ENCODE results near the gene MAP3K3. TPM values are rescaled to one million over a fixed set of nuclear protein-coding genes. Genes with fewer than 3 reads are reported as not detected.
"Not testable (repeated sequence)": the region's sequence is repeated elsewhere in the genome, so short reads cannot be mapped to it uniquely, and the experiment has no call there.

Gene MAP3K3
- total RNA-seq, 1 donor from 2014 or later = 48.8 TPM

DNA sequence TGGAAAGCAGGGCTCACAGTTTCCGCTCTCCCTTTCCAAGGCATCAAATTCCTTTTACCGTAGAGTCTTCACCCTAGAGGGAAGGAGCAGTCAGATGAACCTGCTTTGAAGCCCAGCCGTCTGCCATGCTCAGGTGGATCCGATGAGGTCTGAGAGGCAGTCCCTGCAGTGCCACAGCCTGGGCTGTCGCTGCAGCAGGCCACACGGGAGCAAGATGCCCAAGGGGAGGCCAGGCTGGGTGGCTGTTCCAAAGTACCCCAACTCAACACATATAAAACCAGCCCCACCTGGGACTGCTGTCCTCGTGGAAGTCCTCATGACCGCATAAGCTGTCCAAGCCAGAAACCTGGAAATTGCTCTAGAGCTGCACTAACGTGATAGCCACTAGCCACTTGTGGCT lies 82.6 kb downstream of the MAP3K3 start:
- no peak for DNase-seq (ENCODE audit: low spot score)

DNA sequence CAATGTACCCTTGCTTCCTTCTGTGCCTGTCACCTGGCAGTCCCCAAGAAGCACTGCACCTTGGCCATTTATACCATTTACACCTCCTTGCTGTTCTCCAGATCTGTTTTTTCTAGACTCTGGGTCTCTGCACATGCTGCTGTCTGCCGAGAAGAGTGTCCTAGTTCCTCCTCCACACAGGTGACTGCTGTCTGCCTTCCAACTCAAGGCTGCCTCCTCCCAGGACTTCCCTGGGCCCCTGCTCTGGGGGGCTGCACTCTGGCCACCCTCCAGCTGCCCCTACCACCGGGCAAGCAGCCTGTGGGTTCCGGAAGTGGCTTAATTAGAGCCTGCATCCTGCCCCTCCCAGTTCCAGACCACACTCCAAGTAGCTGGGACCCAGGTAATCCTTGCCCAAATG lies 83.4 kb downstream of the MAP3K3 start:
- no peak for DNase-seq (ENCODE audit: low spot score)

DNA sequence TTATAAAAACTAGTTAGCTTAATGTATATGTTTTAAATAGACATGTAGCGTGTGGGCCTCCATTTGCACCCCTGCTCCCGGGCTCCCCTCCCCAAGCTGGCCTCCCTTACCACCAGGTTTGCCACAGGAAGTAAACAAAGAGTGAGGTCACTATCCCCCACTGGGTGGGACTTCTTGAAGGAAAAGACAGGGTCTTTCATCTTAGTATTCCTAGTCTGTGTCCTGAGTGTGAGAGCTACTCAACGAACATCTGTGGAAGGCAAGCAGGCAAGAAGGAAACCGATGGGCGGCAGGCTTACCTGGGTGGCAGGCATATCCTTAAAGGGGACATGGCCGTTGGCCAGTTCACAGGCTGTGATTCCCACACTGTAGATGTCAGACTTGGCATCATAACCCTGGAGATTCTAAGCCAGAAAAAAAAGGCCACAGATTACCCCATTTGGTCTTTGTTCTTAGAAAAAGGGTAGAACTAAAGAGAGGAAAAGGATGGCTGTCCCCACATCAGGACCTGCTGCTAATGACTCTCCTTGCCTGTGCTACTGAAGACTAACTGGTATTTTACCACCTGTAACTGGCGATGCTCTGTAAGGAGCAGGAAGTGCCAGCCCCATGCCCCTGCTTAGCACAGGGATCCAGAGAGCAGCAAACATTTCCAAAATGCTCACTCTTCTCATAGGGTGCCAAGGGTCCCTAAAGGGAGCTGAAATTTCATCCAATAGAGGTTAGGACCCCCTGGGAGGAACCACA lies 84.3 kb downstream of the MAP3K3 start:
- no peak for DNase-seq (ENCODE audit: low spot score)

DNA sequence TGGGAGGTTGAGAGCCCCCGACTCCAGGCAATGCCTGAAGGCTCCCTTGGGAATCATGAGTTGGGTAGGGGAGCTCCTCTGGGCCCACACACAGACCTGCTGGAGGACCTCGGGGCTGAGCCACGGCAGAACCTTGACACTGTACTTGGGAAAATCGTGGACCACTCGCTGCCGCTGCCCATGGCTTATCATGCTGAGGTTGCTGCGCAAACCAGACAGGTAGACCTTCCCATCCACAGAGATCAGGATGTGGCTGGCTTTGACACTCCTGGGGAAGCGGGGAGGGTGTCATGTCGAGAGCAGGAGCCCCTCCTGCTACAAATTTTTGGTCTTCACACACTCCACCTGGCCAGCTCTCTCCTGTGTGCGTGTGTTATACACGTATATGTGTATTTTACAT lies 84.9 kb downstream of the MAP3K3 start:
- DNase-seq (ENCODE audit: low spot score) = no peak

DNA sequence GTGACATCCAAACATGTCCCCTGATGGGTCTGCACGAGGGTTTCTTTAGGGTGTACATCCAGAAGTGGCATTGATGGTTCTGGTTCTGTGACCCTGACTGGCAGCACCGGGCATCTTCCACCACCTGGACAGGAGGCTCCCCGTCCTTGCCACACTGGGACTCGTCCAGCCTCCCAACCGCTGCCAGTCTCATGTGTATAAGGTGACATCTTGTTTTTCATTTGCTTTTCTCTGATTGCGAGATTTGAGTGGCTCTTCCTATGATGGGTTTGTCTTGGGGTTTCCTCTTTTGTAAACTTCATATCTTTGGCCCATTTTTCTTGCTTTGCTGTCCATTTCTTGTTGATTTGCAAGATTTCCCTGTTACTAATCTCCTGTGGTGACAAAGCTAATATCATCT lies 86.9 kb downstream of the MAP3K3 start:
- no peak for DNase-seq (ENCODE audit: low spot score)

- no peak for DNase-seq (ENCODE audit: low spot score)
Measured at GRCh38 chr17:63714550-63715277, 92.5 kb downstream of the MAP3K3 start.

GRCh38 chr17:63716426-63716825 lies 94.2 kb downstream of the MAP3K3 start:
- DNase-seq (ENCODE audit: low spot score) = no peak

DNA sequence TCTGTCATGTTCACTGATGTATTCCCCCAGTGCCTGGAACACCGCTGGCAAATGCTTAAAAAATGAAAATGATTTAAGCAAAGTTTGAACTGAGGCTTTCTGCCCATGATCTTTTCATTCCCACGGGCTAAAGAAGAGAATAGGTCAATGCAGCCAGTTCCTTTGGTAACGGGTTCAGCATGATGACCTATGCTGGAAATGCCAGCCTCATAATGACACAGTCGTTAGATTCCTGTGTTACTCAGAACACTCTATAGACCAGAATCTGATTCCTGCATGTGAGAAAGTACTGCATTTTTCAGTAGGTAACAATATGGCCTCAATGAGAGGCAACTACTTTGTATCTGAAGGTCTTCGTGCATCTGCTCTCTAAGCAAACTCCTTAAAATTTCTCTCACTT lies 96.8 kb downstream of the MAP3K3 start:
- no peak for DNase-seq (ENCODE audit: low spot score)

DNA sequence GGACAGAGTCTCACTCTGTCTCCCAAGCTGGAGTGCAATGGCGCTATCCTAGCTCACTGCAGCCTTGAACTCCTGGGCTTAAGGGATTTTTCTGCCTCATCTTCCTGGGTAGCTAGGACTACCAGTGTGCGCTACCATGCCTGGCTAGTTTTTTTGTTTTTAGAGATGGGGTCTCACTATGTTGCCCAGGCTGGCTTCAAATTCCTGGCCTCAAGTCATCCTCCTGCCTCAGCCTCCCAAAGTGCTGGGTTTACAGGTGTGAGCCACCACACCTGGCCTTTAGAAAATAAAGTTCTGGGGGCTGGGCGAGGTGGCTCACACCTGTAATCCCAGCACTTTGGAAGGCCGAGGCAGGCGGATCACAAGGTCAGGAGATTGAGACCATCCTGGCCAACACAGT lies 98.0 kb downstream of the MAP3K3 start:
- DNase-seq (ENCODE audit: low spot score) = not testable (repeated sequence)

DNA sequence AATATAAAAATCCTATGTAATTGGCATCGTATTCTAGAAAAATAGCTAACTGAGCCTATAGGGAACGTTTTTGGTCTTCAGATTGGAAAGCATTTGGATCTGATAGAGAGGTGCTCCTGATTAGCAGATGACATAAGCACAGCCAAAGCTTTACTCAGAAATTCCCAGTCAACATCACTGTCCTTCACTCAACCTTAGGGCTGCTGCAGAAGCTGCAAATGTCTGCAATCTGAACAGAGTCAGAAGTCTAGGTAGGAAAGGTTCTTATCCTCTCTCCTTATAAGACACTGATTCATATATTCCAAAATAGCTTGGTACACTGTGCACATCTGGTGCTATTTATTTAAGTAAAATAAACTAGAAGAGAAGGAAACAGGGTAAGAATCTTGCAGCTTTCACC lies 100.2 kb downstream of the MAP3K3 start:
- DNase-seq (ENCODE audit: low spot score) = no peak

GRCh38 chr17:63735691-63736090 lies 113.5 kb downstream of the MAP3K3 start:
- no peak for DNase-seq (ENCODE audit: low spot score)

GRCh38 chr17:63740464-63741142 lies 118.4 kb downstream of the MAP3K3 start:
- DNase-seq (ENCODE audit: low spot score) = no peak

GRCh38 chr17:63741143-63741407 lies 118.9 kb downstream of the MAP3K3 start:
- no peak for DNase-seq (ENCODE audit: low spot score)

DNA sequence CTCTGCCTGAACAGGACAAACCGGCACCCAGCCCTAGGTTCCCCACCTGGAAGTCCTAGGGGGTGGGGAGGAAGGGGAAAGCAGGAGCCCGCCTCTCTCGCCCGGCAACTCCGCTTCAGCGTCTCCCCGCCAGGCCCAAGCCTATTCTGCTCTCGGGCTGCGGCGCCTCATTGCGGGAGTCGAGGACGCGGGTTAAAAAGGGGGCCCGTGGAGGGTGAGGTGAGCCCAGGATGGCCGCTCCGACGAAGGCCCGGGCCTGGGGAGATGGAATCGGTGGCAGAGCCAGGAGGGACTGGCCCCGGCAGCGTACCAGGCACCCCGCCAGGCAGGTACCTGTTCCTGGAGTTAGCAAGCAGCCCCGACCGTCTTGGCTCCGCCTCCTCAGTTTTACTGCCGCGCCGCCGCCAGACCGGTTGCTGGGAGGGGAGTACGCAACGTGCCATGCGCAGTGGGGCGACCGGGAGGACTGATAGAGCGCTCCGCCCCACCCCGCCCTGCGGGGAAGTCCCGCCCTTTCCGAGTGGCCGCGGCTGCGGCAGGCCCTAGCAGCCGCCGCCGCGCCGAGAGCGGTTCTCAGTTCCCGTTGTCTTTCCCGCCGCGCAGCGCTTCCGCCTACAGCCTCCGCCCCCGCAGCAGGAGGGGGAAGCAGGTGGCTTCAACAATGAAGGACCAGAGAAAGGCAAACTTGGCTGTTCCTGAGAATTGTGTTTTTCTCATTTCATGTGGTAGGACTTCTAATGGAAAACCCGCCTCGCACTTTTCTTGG lies 119.4 kb downstream of the MAP3K3 start, which contains the start of gene STRADA:
TSS of gene STRADA (minus strand) at position 392 of the 766 bp plus-strand sequence. CDS start 13,430 bp downstream, outside the sequence.
- DNase-seq (ENCODE audit: low spot score) = peak; percentile 99

Other genes with a start within 250 kb of the MAP3K3 start
- 26.7 TPM for gene CYB561, start 176.1 kb upstream of the MAP3K3 start, total RNA-seq
- 14.1 TPM for gene ACE, start 145.4 kb upstream of the MAP3K3 start, total RNA-seq
- not detected for gene KCNH6, start 99.1 kb upstream of the MAP3K3 start, total RNA-seq
- 49.6 TPM for gene DCAF7, start 71.9 kb upstream of the MAP3K3 start, total RNA-seq
- gene TACO1, start 21.5 kb upstream of the MAP3K3 start, total RNA-seq = 17.1 TPM
- gene LIMD2, start 77.7 kb downstream of the MAP3K3 start, total RNA-seq = 11.3 TPM
- 34.3 TPM for gene STRADA, start 119.4 kb downstream of the MAP3K3 start, total RNA-seq
- 110 TPM for gene CCDC47, start 151.2 kb downstream of the MAP3K3 start, total RNA-seq
- 130 TPM for gene DDX42, start 151.8 kb downstream of the MAP3K3 start, total RNA-seq
- 115 TPM for gene PSMC5, start 205.0 kb downstream of the MAP3K3 start, total RNA-seq
- 28.8 TPM for gene FTSJ3, start 205.2 kb downstream of the MAP3K3 start, total RNA-seq
- gene SMARCD2, start 220.3 kb downstream of the MAP3K3 start, total RNA-seq = 57.4 TPM